Endothelial cell of umbilical vein (primary cell): ENCODE results near the gene NPFFR2. TPM values are rescaled to one million over a fixed set of nuclear protein-coding genes. Genes with fewer than 3 reads are reported as not detected.

Experiments used
- BruUV-seq: library from RNA; stranded (reverse); fragments of 400-500 nt; replicated peaks from 2 replicates; lab custom pipeline; 2021; lab: Mats Ljungman, UMichigan
- CTCF ChIA-PET: fragments of 300-600, 350-600 bp; sonication (Branson Sonifier 250); formaldehyde crosslinking; loops from one replicate; lab custom pipeline; 2021; ENCODE audit warnings: antibody characterized with exemption, inconsistent platforms; lab: Charles Lee
- POLR2A ChIA-PET: fragments of 300-600, 350-600 bp; sonication (Branson Sonifier 250); formaldehyde crosslinking; loops from one replicate; lab custom pipeline; 2021; ENCODE audit warnings: antibody characterized with exemption, inconsistent platforms; lab: Charles Lee
- DNase-seq: peaks from one replicate; pipeline ENCODE4 v3.0.0-alpha.2; 2011; ENCODE audit warnings: low read depth, low spot score
- FAIRE-seq: peaks from 2 replicates; lab custom pipeline; 2011; peaks lifted over from hg19 to GRCh38; lab: Jason Lieb, UNC
- H2AFZ ChIP-seq: 2 replicates; pipeline ENCODE4 v1.6.0; 2012; ENCODE audit warnings: low read depth, low read length, control low read depth, inconsistent platforms
- H3K27ac ChIP-seq: 2 replicates; pipeline ENCODE4 v1.5.1; 2011; ENCODE audit warnings: low read depth, mild to moderate bottlenecking, control low read depth, low read length, moderate library complexity; ENCODE audit not compliant: insufficient read depth
- H3K27me3 ChIP-seq, 2 experiments: 2 replicates each; pipeline versions ENCODE4 v1.6.0 to v1.6.1; 2011; ENCODE audit warnings: low read length in 2 of 2, mixed read lengths in 1 of 2; ENCODE audit not compliant: control insufficient read depth in 2 of 2, insufficient read depth in 2 of 2
- H3K36me3 ChIP-seq, 2 experiments: 2 replicates in 1 of 2; 3 replicates in 1 of 2; pipeline ENCODE4 v1.5.1; 2011; ENCODE audit warnings: low read length in 2 of 2, mild to moderate bottlenecking in 1 of 2, moderate library complexity in 1 of 2; ENCODE audit not compliant: control insufficient read depth in 2 of 2, insufficient read depth in 2 of 2; ENCODE audit errors: extremely low read depth in 1 of 2
- H3K4me1 ChIP-seq: 3 replicates; pipeline ENCODE4 v1.5.1; 2011; ENCODE audit warnings: mild to moderate bottlenecking, low read length; ENCODE audit not compliant: control insufficient read depth, insufficient read depth; ENCODE audit errors: extremely low read depth
- H3K4me2 ChIP-seq: 2 replicates; pipeline ENCODE4 v1.6.1; 2011; ENCODE audit warnings: low read length, control low read depth, mixed read lengths; ENCODE audit not compliant: insufficient read depth
- H3K4me3 ChIP-seq, 3 experiments: fragments of 200-600 bp in 1 of 3; sonication (generic), shearing (Covaris generic) in 1 of 3; replicated peaks in 1 of 3; 2 replicates each; pipeline ENCODE4 v1.5.1; 2011 to 2016; ENCODE audit warnings: control low read depth in 3 of 3, low read length in 3 of 3, mild to moderate bottlenecking in 2 of 3, inconsistent platforms in 1 of 3, low read depth in 1 of 3, moderate library complexity in 1 of 3; ENCODE audit not compliant: insufficient read depth in 1 of 3
- H3K79me2 ChIP-seq: 2 replicates; pipeline ENCODE4 v1.6.0; 2012; ENCODE audit warnings: low read length, inconsistent platforms; ENCODE audit not compliant: control insufficient read depth, insufficient read depth
- H3K9ac ChIP-seq: replicated peaks from 2 replicates; pipeline ENCODE3; 2011; ENCODE audit warnings: low read length, control low read depth; ENCODE audit not compliant: insufficient read depth; ENCODE audit errors: extremely low read depth
- H3K9me1 ChIP-seq: replicated peaks from 3 replicates; pipeline ENCODE4 v1.6.0; 2011; ENCODE audit warnings: mild to moderate bottlenecking, low read length; ENCODE audit not compliant: control insufficient read depth, insufficient read depth; ENCODE audit errors: extremely low read depth
- H3K9me3 ChIP-seq: replicated peaks from 2 replicates; pipeline ENCODE4 v1.5.1; 2012; ENCODE audit warnings: low read length, inconsistent platforms; ENCODE audit not compliant: control insufficient read depth, insufficient read depth
- H4K20me1 ChIP-seq: replicated peaks from 2 replicates; pipeline ENCODE3; 2011; ENCODE audit warnings: mild to moderate bottlenecking, low read length; ENCODE audit not compliant: control insufficient read depth, insufficient read depth; ENCODE audit errors: extremely low read depth
- EZH2 ChIP-seq: IDR thresholded peaks from 2 replicates; pipeline ENCODE4 v1.6.1; 2012; ENCODE audit warnings: borderline replicate concordance, low read depth, mild to moderate bottlenecking, moderate library complexity, low read length, inconsistent platforms; ENCODE audit not compliant: severe bottlenecking
- FOS ChIP-seq: IDR thresholded peaks from 2 replicates; pipeline ENCODE4 v1.6.1; 2011; ENCODE audit warnings: mild to moderate bottlenecking, low read length, moderate library complexity, borderline replicate concordance; ENCODE audit not compliant: insufficient read depth
- GATA2 ChIP-seq: IDR thresholded peaks from 2 replicates; pipeline ENCODE4 v1.7.0; 2011; ENCODE audit warnings: low read depth, mild to moderate bottlenecking, moderate library complexity, mixed read lengths, low read length; ENCODE audit not compliant: insufficient read length, insufficient read depth
- JUN ChIP-seq: IDR thresholded peaks from 2 replicates; pipeline ENCODE4 v1.6.1; 2011; ENCODE audit warnings: borderline replicate concordance, low read depth; ENCODE audit not compliant: insufficient read length, insufficient read depth
- MAX ChIP-seq: IDR thresholded peaks from 2 replicates; pipeline ENCODE4 v1.6.1; 2011; ENCODE audit not compliant: insufficient read depth, insufficient read length
- MYC ChIP-seq: IDR thresholded peaks from one replicate; pipeline ENCODE4 v1.6.1; 2011; ENCODE audit warnings: mild to moderate bottlenecking, low read depth, low read length
- POLR2A ChIP-seq: IDR thresholded peaks from 2 replicates; pipeline ENCODE4 v1.6.1; 2012; ENCODE audit warnings: low read depth, mild to moderate bottlenecking, control low read depth, low read length
- POLR2AphosphoS5 ChIP-seq: IDR thresholded peaks from 2 replicates; pipeline ENCODE4 v1.6.1; 2012; ENCODE audit warnings: low read depth, mild to moderate bottlenecking, control low read depth, low read length, moderate library complexity; ENCODE audit not compliant: insufficient read depth
- dilution Hi-C: fragments of 300-500 bp; cut with MboI; formaldehyde crosslinking; loops from one replicate; pipeline ENCODE4 v1.15.0; 2019; ENCODE audit warnings: low sequenced_read_pairs; ENCODE audit not compliant: extremely low pct_ligation_motif_present
- intact Hi-C: fragments of 100-400 bp; cut with micrococcal nuclease; formaldehyde crosslinking; loops from one replicate; pipeline ENCODE4 v1.10.0; 2022
- polyA plus RNA-seq, 4 experiments: library from polyadenylated mRNA; depleted of rRNA in 3 of 4; stranded (reverse) in 3 of 4; unstranded in 1 of 4; fragments of >200 nt; gene quantifications; 2 replicates each; pipeline versions ENCODE4 v1.2.1 to v1.2.3, GENCODE V29; 2011 to 2012; ENCODE audit warnings: missing spikeins in 1 of 4
- total RNA-seq: library from RNA; stranded (reverse); gene quantifications from 2 replicates; pipeline ENCODE4 v1.2.3, GENCODE V29; 2021
- TF ChIP-seq, protein P1 (sequence below), 2 donors: IDR thresholded peaks; 1 replicate in 1 of 2; 2 replicates in 1 of 2; pipeline ENCODE4 v1.5.1; 2011; ENCODE audit warnings: low read length in 2 of 2, mild to moderate bottlenecking in 2 of 2, moderate library complexity in 2 of 2, control low read depth in 1 of 2, inconsistent platforms in 1 of 2, low read depth in 1 of 2; ENCODE audit not compliant: insufficient read depth in 1 of 2; ENCODE audit errors: extremely low read depth in 1 of 2

The NPFFR2 gene
- total and polyA plus RNA-seq, 2 donors (not counting 3 experiments of a cell fraction or from before 2014, with no cell fraction given), result 0.06 TPM; not detected in 1

DNA sequence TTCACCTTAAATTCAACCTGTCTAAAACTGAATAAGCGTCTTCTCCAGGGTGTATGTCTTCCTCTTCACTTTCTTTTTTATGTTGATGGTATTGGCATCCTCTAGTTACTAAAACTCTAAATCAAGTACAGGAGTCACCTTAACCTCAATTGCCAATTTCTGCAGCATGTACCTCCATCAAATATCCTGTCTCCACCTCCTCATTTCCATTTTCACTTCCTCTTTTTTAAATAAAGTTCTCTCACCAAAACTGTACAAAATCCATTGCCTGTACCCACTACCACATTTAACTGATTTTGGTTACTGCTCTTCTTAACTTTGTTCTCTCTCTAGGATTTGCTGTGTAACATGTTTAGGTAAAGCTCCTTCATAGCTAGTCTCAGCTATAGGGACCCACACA, 9.2 kb upstream of the NPFFR2 start:
- H3K27me3 ChIP-seq, result no peaks in the 10 kb centered on the region
- intact Hi-C loops (no loop called here), dilution Hi-C loops (no loop called here)
- no peaks in the 10 kb centered on the region for H3K36me3 ChIP-seq
- ChIA-PET CTCF (no interaction called here), POLR2A (no interaction called here)
- TF ChIP-seq EZH2 (no peak), POLR2AphosphoS5 (no peak), MAX (no peak), MYC (no peak), GATA2 (no peak), JUN (no peak), FOS (no peak), POLR2A (no peak)
- TF ChIP-seq, protein P1, sequence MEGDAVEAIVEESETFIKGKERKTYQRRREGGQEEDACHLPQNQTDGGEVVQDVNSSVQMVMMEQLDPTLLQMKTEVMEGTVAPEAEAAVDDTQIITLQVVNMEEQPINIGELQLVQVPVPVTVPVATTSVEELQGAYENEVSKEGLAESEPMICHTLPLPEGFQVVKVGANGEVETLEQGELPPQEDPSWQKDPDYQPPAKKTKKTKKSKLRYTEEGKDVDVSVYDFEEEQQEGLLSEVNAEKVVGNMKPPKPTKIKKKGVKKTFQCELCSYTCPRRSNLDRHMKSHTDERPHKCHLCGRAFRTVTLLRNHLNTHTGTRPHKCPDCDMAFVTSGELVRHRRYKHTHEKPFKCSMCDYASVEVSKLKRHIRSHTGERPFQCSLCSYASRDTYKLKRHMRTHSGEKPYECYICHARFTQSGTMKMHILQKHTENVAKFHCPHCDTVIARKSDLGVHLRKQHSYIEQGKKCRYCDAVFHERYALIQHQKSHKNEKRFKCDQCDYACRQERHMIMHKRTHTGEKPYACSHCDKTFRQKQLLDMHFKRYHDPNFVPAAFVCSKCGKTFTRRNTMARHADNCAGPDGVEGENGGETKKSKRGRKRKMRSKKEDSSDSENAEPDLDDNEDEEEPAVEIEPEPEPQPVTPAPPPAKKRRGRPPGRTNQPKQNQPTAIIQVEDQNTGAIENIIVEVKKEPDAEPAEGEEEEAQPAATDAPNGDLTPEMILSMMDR (IDR thresholded peaks at IDR 0.05; ENCODE audit: extremely low read depth in 1 of 2, insufficient read depth in 1 of 2, low read depth in 1 of 2, low read length in 2 of 2), result no peak
- no peaks in the 10 kb centered on the region for H3K79me2 ChIP-seq
- H3K9me3 ChIP-seq, result no peaks in the 10 kb centered on the region
- H3K4me1 ChIP-seq, result no peaks in the 10 kb centered on the region
- no peak overlapping the region for H3K4me2 ChIP-seq
- no peak overlapping the region for H3K9ac ChIP-seq
- no peak for FAIRE-seq
- no peak for DNase-seq
- no peaks in the 10 kb centered on the region for H4K20me1 ChIP-seq
- no peaks in the 10 kb centered on the region for H3K9me1 ChIP-seq
- no peak overlapping the region for H3K4me3 ChIP-seq
- H3K27ac ChIP-seq, result no peak overlapping the region
- H2AFZ ChIP-seq, result no peak overlapping the region
- BruUV-seq, result no TSS peak
